GM12891 (cell line): ENCODE measurements around the gene FOXD2.

ENCODE experiments used
- POLR2A ChIP-seq: IDR thresholded peaks from 2 replicates; pipeline ENCODE4 v1.6.1; 2011; ENCODE audit warnings: low read depth, low read length, control low read depth
- POLR2AphosphoS5 ChIP-seq: IDR thresholded peaks from 2 replicates; pipeline ENCODE4 v1.6.1; 2011; ENCODE audit warnings: low read depth, low read length, control low read depth
- TAF1 ChIP-seq: IDR thresholded peaks from 2 replicates; pipeline ENCODE4 v1.6.1; 2011; ENCODE audit warnings: low read depth, low read length, control low read depth

DNA sequence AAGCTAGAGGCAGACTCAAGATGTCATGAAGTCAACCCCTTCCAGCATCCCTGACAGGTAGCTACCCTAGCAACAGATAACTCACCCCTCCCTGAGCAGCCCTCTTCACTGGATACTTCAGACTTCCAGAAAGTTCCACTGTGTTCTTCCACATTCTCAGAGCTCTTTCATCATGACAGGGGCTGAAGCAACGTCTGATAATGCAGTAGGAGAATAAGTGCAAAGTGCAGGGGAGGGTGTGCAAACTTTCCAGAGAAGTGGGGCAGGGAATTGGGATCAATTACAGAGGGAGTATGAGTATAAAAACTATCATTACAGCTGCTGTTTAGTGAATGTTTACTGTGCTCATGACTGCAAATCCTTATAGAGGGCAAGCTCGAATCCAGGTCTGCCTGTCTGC, 48.1 kb upstream of the FOXD2 start:
- TF ChIP-seq POLR2A = no peak
- no peak for TF ChIP-seq POLR2AphosphoS5
- TF ChIP-seq TAF1 = no peak
